ENCODE measurements around the gene ITPR2.

GRCh38 chr12:26297396-26298070 lies 535.5 kb downstream of the ITPR2 start:
- TF ChIP-seq CTCF (IDR thresholded peaks at IDR 0.05) (no peak), POLR2A (IDR thresholded peaks at IDR 0.05) (no peak)

Measured in tibial nerve (tissue), 3 donors.